Effector CD4-positive, alpha-beta T cell (primary cell): Measurements from ENCODE around the gene NT5C3B.
"Not testable (repeated sequence)": the region's sequence is repeated elsewhere in the genome, so short reads cannot be mapped to it uniquely, and the experiment has no call there.

Source experiments
- DNase-seq: peaks from one replicate; pipeline ENCODE4 v3.0.0-alpha.2; 2020
- total RNA-seq: gene quantifications from one replicate; lab custom pipeline; 2026; lab: John Stamatoyannopoulos, UW

NT5C3B gene
- total RNA-seq, result 18.4 reads per million, percentile 45 among the genes with 10 or more reads in this experiment

DNA sequence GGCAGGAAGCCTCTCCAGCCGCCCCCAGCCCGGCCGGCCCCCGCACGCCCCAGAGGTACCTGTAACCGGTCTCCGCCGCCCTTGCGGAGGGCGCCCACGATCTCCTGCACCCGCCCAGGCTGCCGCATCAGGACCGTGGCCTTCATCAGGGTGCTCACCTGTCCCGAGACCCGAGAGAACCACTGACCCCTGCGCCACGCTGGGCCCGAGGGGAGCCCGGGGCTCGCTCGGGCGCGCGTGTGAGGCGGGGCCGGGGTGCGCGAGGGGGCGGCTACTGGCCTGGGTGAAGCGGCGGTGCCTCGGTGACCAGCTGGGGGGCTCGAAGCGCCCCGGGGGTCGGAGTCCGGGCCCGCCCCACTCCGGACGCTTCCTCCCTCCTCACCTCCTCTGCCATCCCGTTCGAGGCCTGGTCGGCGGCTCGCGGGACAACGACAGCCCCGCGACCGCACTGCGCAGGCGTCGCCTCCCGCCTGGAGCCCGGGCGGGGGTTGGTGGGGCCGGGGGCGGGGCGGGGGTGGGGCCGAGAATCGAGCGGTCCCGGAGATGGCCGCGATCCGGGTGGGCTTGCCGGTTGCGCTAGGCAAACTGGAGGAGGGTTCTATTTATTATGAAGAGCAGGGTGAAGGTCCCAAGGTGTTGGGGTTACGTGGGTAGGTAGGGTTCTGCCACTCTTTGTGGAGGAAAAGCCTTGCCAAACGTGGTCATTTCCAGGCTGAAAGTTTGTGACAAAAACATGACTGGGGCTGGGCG, at the start of gene NT5C3B:
TSS of gene NT5C3B (minus strand) at position 433 of the 750 bp plus-strand sequence. CDS start at position 394, 39 bp downstream.
- DNase-seq, result peak; percentile 29

DNA sequence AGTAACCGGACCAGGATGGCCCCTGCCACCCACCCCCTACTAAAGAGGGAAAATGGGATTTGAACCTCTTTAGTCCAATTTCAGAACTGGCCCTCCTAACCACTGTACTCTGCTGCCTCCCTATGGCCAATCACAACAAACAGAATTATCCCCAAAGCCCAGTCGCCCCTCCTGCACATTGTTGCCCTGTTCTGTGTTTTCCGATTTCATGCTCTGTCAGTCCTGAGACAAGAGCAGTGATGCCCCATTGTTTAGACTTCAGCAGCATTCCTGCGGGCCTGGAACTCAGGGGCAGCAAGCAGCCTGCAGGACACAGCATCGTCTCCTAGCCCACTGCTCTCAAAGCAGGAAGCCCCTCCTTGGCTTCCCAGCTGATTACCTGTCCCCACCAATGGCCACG, 49.7 kb upstream of the NT5C3B start:
- DNase-seq, result no peak

- DNase-seq, result no peak
Measured at GRCh38 chr17:41882756-41883155, 46.7 kb upstream of the NT5C3B start.

DNA sequence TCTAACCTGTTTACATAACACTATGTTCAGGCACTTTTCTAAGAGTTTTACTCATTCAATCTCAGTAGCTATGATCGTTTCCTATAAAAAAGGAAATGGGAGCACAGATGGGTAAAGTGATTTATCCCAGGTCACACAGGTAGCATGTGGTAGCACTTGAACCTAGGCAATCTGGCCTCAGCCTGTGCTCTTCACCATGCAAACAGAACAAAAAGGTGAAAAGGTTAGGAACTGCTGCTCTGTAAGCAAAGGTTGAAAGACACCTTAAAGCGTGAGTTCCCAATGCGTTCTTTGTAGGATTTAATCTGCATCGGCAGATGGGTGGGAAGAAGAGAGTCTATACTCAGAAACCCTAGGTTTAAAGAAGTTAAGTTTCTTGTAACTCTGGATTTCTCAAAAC, 44.1 kb upstream of the NT5C3B start:
- no peak for DNase-seq

DNA sequence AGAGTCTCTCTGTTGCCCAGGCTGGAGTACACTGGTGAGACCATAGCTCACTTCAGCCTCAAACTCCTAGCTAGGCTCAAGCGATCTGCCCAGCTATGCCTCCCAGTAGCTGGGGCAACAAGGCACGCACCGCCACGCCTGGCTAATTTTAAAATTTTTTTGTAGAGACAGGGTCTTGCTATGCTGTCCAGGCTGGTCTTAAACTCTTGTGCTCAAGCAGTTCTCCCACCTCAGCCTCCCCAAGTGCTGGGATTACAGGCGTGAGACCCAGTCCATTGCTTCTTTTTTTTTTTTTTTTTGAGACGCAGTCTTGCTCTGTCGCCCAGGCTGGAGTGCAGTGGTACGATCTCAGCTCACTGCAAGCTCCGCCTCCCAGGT, 38.2 kb upstream of the NT5C3B start:
- DNase-seq, result not testable (repeated sequence)

DNA sequence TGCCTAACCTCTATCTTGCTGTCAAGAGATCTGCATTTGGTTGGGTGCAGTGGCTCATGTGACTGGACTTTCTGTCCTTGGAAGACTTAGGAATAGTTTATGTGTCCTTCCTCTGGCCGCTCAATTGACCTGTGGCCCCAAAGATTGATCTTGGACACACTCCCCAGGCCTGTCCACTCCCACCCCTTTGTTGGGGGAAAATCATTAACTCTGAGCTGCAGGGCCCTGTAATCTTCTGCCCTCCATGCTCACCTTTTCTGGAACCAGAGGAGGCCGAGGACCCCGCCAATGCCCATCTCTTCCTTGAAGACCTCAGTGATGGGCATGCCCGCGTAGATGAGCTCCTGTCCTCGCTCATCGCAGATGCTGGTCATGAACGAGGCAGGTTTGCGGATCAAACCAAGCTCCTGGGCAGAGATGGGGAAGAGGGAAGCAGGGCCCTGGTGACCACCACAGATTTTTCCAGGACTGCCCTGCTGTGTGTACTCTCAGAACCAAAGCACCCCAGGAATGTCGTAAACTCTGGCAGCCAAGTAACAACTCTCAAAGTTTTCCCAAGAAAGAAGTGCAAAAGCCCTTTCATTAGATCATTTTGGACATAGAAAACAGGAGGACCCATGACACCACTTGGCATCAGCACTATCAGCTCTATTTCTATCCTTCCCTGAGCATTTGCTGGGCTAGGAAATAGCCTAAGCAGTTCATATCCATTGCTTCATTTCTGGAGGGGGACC, 37.7 kb upstream of the NT5C3B start:
- DNase-seq, result no peak

DNA sequence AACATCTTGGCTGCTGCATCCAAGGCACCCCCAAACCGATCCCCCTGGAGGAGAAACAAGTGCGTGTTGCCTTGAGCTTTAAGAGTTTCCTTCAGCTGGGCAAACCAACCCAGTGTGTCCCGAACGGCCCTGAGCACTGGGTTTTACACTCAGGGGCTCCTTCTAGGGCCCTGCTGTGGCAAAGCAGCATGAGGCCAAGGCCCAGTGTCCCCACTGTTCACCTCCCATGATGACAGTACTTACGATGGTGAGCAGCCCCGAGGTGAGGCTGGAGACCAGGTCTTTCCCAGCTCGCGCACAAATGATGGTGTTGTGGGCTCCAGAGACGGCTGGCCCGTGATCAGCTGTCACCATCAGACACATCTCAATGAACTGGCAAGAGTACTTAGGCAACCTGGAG, 35.8 kb upstream of the NT5C3B start:
- no peak for DNase-seq

DNA sequence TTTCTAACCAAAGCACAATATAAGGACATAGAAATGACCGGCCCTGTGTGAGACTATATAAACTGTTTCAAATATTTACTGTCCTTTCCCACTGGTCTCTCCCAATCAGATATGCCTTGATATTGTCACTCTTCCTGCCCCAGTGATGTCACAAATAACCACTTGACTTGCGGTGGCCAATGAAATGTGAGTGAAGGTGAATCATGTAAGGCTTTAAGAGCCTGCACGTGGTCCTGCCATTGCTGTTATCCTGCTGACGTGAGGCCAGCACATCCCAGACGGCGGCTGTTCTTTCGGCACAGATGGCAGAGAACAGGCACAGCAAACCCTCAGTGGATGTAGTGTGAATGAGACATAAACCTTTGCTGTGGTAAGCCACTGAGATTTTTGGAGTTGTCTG, 34.6 kb upstream of the NT5C3B start:
- DNase-seq, result no peak

GRCh38 chr17:41870097-41870496, 34.1 kb upstream of the NT5C3B start:
- DNase-seq, result no peak

DNA sequence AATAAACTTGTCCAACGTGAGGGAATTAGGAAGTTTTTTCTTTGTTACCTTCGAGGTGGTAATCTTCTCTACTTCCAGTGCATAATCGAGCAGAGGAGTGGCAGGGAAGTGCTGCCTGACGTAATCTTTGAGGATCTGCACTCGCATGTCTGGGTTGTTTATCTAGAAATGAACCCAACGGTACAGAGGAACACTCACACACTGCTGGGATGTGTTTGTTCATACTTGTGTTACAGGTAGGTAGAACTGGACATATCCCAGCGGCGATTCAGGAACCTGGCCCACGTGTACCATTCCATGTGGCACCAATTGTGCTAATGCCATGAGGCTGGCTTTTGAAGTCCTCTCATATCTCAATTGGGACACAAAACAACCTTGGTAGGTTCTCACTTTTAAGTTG, 33.4 kb upstream of the NT5C3B start:
- DNase-seq, result no peak

DNA sequence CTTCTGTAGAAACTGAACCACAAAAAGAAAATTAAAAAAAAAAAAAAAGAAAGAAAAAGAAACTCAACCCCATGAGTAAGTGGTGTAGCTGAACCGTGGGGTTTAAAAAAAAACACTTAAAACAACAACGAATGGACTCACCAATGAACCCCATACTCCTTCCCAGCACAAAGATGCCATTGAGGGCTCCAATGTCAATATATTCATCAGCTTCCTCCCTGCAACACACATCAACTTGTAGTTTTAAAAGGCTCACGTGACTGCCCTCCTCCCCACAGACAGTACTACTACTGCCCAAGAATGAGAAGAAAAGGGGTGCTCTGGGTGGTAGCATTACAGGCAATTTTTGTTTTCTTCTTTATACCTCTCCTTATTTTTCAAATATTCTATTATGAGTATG, 32.5 kb upstream of the NT5C3B start:
- no peak for DNase-seq

DNA sequence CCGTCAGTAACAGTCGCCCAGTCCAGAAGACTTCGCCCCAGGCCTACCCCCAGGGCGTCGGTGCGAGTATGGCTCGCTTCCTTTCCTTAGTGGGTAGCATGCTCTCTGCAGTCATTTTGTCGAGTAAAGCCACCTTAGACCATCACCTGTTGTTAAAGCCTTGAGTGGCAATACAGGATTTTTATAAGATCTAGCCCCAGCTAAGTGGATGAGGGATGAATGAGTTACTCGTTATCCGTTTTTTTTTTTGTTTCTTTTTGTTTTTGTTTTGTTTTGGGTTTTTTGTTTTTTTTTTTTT, 29.5 kb upstream of the NT5C3B start:
- no peak for DNase-seq

DNA sequence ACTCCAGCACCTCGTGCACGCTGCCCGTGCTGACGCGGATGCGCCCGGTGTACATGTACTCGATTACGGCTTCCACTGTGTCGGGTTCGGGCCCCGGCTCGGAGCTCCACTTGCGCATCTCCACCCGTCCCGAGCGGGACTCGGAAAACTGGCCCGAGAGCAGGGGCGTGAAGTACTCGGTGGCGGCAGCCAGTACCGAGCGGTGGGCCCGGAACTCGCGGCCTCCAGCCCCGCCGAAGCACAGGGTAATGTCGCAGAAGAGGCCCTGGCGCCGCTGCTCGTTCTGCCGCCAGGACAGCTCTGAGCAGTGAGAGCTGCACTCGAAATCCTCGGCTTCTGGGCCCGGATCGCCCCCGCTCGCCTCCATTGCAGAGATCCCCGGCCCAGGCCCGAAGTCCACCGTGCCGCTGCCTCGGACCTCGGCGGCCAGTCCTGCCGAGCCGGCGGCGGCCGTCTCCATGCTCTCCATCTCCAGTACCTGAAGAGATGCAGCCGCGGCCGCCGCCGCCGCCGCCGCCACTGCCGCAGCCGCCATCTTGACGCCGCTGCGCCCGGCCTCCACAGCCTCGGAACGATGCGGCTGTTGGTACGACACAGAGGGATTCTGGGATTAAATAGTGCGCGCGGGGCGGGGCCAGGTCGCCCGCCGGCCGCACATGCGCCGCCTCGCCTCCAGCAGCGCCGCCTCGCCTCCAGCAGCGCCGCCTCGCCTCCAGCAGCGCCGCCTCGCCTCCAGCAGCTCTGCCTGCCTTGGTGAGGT, 29.0 kb upstream of the NT5C3B start, which contains the start of gene KLHL11:
TSS of gene KLHL11 (minus strand) at position 588 of the 760 bp plus-strand sequence. CDS start at position 535, 53 bp downstream.
- DNase-seq, result peak; percentile 83

- no peak for DNase-seq
Measured at GRCh38 chr17:41864498-41864835, 28.4 kb upstream of the NT5C3B start.

DNA sequence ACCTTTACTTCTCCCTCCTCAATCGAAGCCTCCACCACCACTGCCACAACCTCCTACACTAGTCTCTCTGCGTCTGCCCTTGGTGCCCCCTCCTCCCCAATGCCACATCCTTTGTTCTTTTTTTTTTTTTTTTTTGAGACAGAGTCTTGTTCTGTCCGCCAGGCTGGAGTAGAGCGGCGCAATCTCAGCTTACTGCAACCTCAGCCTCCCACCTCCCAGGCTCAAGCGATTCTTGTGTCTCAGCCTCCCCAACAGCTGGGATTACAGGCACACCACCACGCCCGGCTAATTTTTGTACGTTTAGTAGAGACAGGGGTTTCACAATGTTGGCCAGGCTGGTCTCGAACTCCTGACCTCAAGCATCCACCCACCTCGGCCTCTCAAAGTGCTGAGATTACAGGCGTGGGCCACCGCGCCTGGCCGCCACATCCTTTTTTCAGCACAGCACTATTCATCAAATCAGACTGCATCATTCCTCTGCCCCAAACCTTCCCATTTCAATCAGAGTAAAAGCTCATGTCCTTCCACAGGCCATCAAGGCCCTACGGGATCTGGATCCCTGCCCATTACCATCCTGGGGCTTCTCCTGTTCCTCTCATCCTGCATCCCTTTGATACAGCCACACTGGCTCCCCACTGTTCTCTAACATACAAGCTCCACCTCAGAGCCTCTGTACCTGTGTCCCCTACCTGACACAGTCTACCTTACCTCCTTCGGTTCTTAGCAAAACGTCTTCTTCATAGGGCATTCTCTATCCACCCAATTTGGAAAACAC, 27.2 kb upstream of the NT5C3B start:
- DNase-seq, result no peak

GRCh38 chr17:41860254-41860931, 24.4 kb upstream of the NT5C3B start:
- no peak for DNase-seq

- not testable (repeated sequence) for DNase-seq
Measured at GRCh38 chr17:41851382-41851781, 15.3 kb upstream of the NT5C3B start.

- no peak for DNase-seq
Measured at GRCh38 chr17:41849251-41849990, 13.4 kb upstream of the NT5C3B start.

- no peak for DNase-seq
Measured at GRCh38 chr17:41848788-41849187, 12.8 kb upstream of the NT5C3B start.

DNA sequence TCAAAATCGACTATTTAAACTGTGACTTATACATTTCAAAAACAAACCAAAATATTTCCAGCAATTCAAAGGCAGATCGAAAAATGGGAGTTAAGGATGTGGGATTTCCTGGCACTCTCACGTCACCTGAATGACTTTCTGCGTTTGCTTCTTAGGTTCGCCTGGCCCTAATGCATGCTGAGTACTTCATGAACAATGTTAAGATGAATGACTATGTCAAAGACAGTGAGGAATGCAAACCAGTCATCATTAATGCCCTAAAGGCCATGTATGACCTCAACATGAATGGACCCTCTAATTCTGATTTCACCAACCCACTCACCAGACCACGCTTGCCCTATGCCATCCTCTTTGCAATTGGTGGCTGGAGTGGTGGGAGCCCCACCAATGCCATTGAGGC, 8.9 kb upstream of the NT5C3B start:
- DNase-seq, result no peak

GRCh38 chr17:41840781-41841180, 4.7 kb upstream of the NT5C3B start:
- not testable (repeated sequence) for DNase-seq

DNA sequence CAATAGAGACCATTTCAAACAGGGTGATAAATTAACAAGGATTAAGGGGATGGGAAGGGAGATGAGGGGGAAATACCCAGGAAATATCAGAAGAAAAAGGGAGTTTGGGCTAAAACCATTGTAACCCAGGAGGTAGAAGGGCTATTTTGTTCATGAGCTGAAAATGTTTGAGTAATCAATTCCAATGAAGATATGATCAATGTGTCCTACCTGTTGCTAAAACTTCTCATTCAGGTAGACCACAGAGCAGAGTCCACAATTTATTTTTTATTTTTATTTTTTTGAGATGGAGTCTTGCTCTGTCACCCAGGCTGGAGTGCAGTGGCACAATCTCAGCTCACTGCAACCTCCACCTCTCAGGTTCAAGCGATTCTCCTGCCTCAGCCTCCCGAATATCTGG, 3.4 kb upstream of the NT5C3B start:
- DNase-seq, result not testable (repeated sequence)
